ENCODE results near the gene YIPF3. TPM values are rescaled to one million over a fixed set of nuclear protein-coding genes. Genes with fewer than 3 reads are reported as not detected.

Gene YIPF3
- total RNA-seq, 4 donors from 2014 or later, result 55.6 to 97.9 (median 73.5) TPM

DNA sequence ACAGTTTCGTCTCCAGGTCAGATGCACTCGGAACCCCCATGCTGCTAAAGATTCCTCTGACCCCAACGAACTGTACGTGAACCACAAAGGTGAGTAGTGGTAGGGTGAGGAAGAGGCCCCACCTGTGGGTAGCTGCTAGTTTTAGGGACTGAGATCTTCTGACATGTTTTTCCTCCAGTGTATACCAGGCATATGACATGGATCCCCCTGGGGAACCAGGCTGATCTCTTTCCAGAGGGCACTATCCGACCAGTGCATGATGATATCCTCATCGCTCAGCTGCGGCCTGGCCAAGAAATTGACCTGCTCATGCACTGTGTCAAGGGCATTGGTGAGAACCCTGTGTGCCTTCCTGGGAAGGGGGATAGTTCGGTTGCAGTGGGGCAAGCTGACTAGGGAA, 3.4 kb upstream of the YIPF3 start:
- Histone ChIP-seq H3K4me1 (peaks cover 20 to 26% of the 10 kb centered on the region in 2 donors), H3K9me3 (no peaks in the 10 kb centered on the region), H3K27me3 (no peaks in the 10 kb centered on the region), H3K4me3 (no peak overlapping the region), H3K36me3 (peaks cover 0 to 67% of the 10 kb centered on the region in 2 donors), H3K27ac (no peak overlapping the region)
- in situ Hi-C loops (cut with MboI; ENCODE audit: low sequenced_read_pairs in 4 of 4) (loop anchor here in 1 of 4 donors (25.0 kb wide), 1 partner anchor 283 kb away; the partner anchor contains the start of genes DNPH1 and TTBK1), intact Hi-C loops (cut with DNase I; ENCODE audit: low total_unique reads) (no loop called here)
- ATAC-seq (no peak), DNase-seq (no peak)
- TF ChIP-seq, protein P1, sequence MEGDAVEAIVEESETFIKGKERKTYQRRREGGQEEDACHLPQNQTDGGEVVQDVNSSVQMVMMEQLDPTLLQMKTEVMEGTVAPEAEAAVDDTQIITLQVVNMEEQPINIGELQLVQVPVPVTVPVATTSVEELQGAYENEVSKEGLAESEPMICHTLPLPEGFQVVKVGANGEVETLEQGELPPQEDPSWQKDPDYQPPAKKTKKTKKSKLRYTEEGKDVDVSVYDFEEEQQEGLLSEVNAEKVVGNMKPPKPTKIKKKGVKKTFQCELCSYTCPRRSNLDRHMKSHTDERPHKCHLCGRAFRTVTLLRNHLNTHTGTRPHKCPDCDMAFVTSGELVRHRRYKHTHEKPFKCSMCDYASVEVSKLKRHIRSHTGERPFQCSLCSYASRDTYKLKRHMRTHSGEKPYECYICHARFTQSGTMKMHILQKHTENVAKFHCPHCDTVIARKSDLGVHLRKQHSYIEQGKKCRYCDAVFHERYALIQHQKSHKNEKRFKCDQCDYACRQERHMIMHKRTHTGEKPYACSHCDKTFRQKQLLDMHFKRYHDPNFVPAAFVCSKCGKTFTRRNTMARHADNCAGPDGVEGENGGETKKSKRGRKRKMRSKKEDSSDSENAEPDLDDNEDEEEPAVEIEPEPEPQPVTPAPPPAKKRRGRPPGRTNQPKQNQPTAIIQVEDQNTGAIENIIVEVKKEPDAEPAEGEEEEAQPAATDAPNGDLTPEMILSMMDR (IDR thresholded peaks at IDR 0.05 in 4 of 5, conservative IDR thresholded peaks at IDR 0.05 in 1 of 5), result no peak
- TF ChIP-seq POLR2A (IDR thresholded peaks at IDR 0.05), result no peak

DNA sequence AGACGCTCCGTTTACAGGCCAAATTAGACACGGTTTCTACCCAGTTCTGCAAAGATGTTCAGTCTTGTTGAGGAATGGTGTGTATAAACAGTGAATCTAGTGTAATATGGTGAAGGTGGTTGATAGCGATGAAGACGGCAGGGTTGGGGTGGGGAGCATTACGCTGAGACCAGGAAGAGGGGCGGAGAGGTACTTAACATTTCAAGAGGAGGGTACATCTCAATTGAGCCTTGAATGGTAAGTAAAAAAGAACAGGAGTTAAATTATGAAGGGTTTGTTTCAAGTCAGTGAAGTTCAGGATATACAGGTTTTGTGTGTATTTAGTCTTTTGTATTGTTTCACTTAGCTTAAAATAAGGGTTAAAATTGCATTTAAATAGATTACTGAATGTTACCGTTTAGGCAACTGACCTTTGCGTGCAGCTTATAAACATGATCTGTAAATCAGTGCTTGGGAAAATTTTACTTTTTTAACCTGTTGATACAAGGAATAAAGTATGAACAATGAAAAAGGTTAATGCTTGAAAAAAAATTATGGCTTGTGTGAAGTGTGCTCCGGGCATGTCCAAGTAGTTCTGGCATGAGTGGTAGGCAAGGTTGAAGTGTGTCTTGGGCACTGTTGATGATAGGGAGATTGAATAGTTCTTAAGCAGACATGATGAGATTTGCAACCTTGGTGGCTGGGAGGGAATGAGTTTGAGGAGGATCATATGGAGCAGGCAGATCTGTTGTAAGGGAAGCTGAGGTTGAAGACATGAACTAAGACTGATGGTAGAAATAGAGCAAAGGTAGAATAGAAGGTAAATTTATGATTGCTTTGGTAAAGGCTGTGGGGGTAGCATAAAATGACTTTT, 1.0 kb upstream of the YIPF3 start:
- Histone ChIP-seq H3K4me3 (peak overlapping the region; percentile 74 to 97 (median 87)), H3K36me3 (peaks cover 0 to 67% of the 10 kb centered on the region in 2 donors), H3K9me3 (no peaks in the 10 kb centered on the region), H3K4me1 (peaks cover 28 to 29% of the 10 kb centered on the region in 2 donors), H3K27ac (peak overlapping the region; percentile 88 to 98 (median 90)), H3K27me3 (no peaks in the 10 kb centered on the region)
- intact Hi-C loops (cut with DNase I; ENCODE audit: low total_unique reads), result loop anchor here (2.0 to 5.0 kb wide), 2 partner anchors 91 to 335 kb away; partner anchors contain the start of genes ABCC10 and CUL9
- DNase-seq (no peak), ATAC-seq (no peak)
- TF ChIP-seq, protein P1 (IDR thresholded peaks at IDR 0.05 in 4 of 5, conservative IDR thresholded peaks at IDR 0.05 in 1 of 5), result no peak
- no peak for TF ChIP-seq POLR2A (IDR thresholded peaks at IDR 0.05)
- in situ Hi-C loops (cut with MboI; ENCODE audit: low sequenced_read_pairs in 4 of 4), result loop anchor here in 1 of 4 donors (25.0 kb wide), 1 partner anchor 280 kb away; the partner anchor contains the start of genes DNPH1 and TTBK1

DNA sequence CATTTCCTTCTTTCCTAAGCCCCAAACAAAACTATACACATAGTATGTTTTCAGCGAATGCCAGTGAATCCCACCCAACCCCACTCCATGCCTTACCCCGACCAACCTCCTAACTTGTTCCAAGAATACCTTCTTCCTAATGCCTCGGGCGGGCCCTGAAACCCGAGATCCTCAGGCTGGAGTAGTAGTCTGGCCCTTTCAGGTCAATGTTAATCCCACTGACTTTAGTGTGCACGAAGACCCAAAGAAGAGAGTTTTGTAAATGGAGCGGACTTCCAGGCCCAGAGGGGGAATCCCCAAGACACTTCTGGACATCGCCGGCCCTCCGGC, 394 bp downstream of the YIPF3 start:
- peak in 1 of 2 donors; percentile 17 for ATAC-seq

DNA sequence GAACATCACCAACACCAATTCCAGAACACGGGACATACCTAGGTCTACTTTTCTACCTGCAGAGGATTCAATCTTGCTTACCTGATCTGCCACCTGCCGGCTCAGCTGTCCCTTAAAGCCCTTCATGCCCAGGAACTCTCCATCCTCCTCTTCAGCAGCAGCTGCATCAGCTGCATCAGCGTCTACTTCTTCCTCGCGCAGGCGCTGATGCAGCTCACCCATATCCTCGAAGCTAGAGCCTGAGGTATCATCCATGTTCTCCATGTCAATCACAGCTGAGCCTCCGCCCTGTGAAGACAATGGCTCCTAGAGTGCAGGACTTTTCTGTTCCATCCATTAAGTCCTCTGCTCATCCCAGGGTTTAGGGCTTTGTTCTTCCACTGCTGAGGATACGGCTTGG, 918 bp downstream of the YIPF3 start:
- peaks cover 28 to 34% of the 10 kb centered on the region in 2 donors for H3K4me1 ChIP-seq
- no peaks in the 10 kb centered on the region for H3K9me3 ChIP-seq
- no peaks in the 10 kb centered on the region for H3K27me3 ChIP-seq
- DNase-seq (no peak), ATAC-seq (no peak)
- peak overlapping the region; percentile 88 to 98 (median 90) for H3K27ac ChIP-seq
- peak overlapping the region; percentile 74 to 97 (median 87) for H3K4me3 ChIP-seq
- in situ Hi-C loops (cut with MboI; ENCODE audit: low sequenced_read_pairs in 4 of 4), result loop anchor here in 1 of 4 donors (25.0 kb wide), 1 partner anchor 279 kb away; the partner anchor contains the start of genes DNPH1 and TTBK1
- TF ChIP-seq POLR2A (IDR thresholded peaks at IDR 0.05), result no peak
- TF ChIP-seq, protein P1 (IDR thresholded peaks at IDR 0.05 in 4 of 5, conservative IDR thresholded peaks at IDR 0.05 in 1 of 5), result no peak
- intact Hi-C loops (cut with DNase I; ENCODE audit: low total_unique reads), result loop anchor here (2.0 to 5.0 kb wide), 2 partner anchors 89 to 334 kb away; partner anchors contain the start of genes ABCC10 and CUL9
- peaks cover 0 to 66% of the 10 kb centered on the region in 2 donors for H3K36me3 ChIP-seq

More for the DNA sequence above, 394 bp downstream of the YIPF3 start:
- H3K27me3 ChIP-seq, result no peaks in the 10 kb centered on the region
- H3K4me3 ChIP-seq, result peak overlapping the region; percentile 74 to 97 (median 87)
- peaks cover 0 to 67% of the 10 kb centered on the region in 2 donors for H3K36me3 ChIP-seq
- H3K4me1 ChIP-seq, result peaks cover 28 to 33% of the 10 kb centered on the region in 2 donors
- in situ Hi-C loops (cut with MboI; ENCODE audit: low sequenced_read_pairs in 4 of 4) (loop anchor here in 1 of 4 donors (25.0 kb wide), 1 partner anchor 279 kb away; the partner anchor contains the start of genes DNPH1 and TTBK1), intact Hi-C loops (cut with DNase I; ENCODE audit: low total_unique reads) (loop anchor here (2.0 to 5.0 kb wide), 2 partner anchors 90 to 334 kb away; partner anchors contain the start of genes ABCC10 and CUL9)
- peak overlapping the region; percentile 88 to 98 (median 90) for H3K27ac ChIP-seq
- no peaks in the 10 kb centered on the region for H3K9me3 ChIP-seq
- DNase-seq, result no peak
- no peak for TF ChIP-seq POLR2A (IDR thresholded peaks at IDR 0.05)
- TF ChIP-seq, protein P1 (IDR thresholded peaks at IDR 0.05 in 4 of 5, conservative IDR thresholded peaks at IDR 0.05 in 1 of 5), result no peak

Measured in gastrocnemius medialis (tissue), 4 donors.